ENCODE results near the gene MAGEF1. TPM values are rescaled to one million over a fixed set of nuclear protein-coding genes. Genes with fewer than 3 reads are reported as not detected.

MAGEF1 gene
- total and polyA plus RNA-seq, 2 donors (not counting 1 experiment from before 2014, with no cell fraction given): 9.5 to 26.2 TPM

- no peak for ATAC-seq (ENCODE audit: low read depth)
- H3K4me2 ChIP-seq (replicated peaks; ENCODE audit: low read depth, low read length, poor library complexity, severe bottlenecking): peak overlapping the region; percentile 57
Observed at GRCh38 chr3:184678317-184679055, 33.4 kb downstream of the MAGEF1 start.

More at GRCh38 chr3:184678317-184679055, 33.4 kb downstream of the MAGEF1 start:
- H2AFZ ChIP-seq (ENCODE audit: insufficient read depth, low read depth, low read length, poor library complexity, severe bottlenecking): peak overlapping the region; percentile 30
- DNase-seq: peak; percentile 21
- ChIA-PET CTCF (interaction anchor here (0.6 kb wide), 1 partner anchor 679 kb away, joined by 3 read pairs; no protein-coding TSS in a partner anchor), POLR2A (no interaction called here)
- Mint-ChIP-seq H3K27ac (peak overlapping the region; percentile 26), H3K4me3 (peak overlapping the region; percentile 23), H3K4me1 (peaks cover 34% of the 10 kb centered on the region), H3K27me3 (no peaks in the 10 kb centered on the region), H3K9me3 (ENCODE audit: insufficient read depth) (no peaks in the 10 kb centered on the region)
- H3K4me3 ChIP-seq (ENCODE audit: control extremely low read depth in 1 of 5, extremely low read depth in 1 of 5, insufficient read depth in 1 of 5, low read depth in 2 of 5, low read length in 4 of 5): no peak overlapping the region
- H3K36me3 ChIP-seq (replicated peaks in 1 of 2; ENCODE audit: control extremely low read depth in 1 of 2, control insufficient read depth in 1 of 2, extremely low read depth in 1 of 2, insufficient read depth in 2 of 2, low read length in 1 of 2): no peaks in the 10 kb centered on the region
- 73% methylated on average over 11 of the region's 16 CpGs for WGBS (ENCODE audit: insufficient coverage)
- no peaks in the 10 kb centered on the region for H3K27me3 ChIP-seq (replicated peaks in 1 of 4; ENCODE audit: control extremely low read depth in 1 of 4, control insufficient read depth in 3 of 4, insufficient read depth in 4 of 4, low read length in 3 of 4)
- TF ChIP-seq EZH2 (IDR thresholded peaks at IDR 0.05; ENCODE audit: borderline replicate concordance, insufficient read depth, low read depth, low read length, poor library complexity, severe bottlenecking): no peak
- TF ChIP-seq, protein P1, sequence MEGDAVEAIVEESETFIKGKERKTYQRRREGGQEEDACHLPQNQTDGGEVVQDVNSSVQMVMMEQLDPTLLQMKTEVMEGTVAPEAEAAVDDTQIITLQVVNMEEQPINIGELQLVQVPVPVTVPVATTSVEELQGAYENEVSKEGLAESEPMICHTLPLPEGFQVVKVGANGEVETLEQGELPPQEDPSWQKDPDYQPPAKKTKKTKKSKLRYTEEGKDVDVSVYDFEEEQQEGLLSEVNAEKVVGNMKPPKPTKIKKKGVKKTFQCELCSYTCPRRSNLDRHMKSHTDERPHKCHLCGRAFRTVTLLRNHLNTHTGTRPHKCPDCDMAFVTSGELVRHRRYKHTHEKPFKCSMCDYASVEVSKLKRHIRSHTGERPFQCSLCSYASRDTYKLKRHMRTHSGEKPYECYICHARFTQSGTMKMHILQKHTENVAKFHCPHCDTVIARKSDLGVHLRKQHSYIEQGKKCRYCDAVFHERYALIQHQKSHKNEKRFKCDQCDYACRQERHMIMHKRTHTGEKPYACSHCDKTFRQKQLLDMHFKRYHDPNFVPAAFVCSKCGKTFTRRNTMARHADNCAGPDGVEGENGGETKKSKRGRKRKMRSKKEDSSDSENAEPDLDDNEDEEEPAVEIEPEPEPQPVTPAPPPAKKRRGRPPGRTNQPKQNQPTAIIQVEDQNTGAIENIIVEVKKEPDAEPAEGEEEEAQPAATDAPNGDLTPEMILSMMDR (IDR thresholded peaks at IDR 0.05): no peak
- intact Hi-C loops (cut with micrococcal nuclease): loop anchor here (5.0 kb wide), 1 partner anchor 34 kb away; the partner anchor contains the start of gene MAGEF1
- no peaks in the 10 kb centered on the region for H3K9me3 ChIP-seq (ENCODE audit: control extremely low read depth in 1 of 3, control insufficient read depth in 2 of 3, insufficient read depth in 1 of 3, low read length in 2 of 3)
- H3K4me1 ChIP-seq (ENCODE audit: control insufficient read depth in 2 of 2, insufficient read depth in 2 of 2, low read length in 2 of 2): peaks cover 34 to 36% of the 10 kb centered on the region in 2 donors
- peak overlapping the region; percentile 1 for H3K9ac ChIP-seq (ENCODE audit: low read length)
- no peaks in the 10 kb centered on the region for H3K79me2 ChIP-seq (ENCODE audit: control insufficient read depth, insufficient read depth, low read length)
- H3K27ac ChIP-seq (ENCODE audit: low read length in 2 of 2): peak overlapping the region in 1 of 2 donors; percentile 19
- H4K20me1 ChIP-seq (ENCODE audit: control insufficient read depth, insufficient read depth, low read length, poor library complexity, severe bottlenecking): no peaks in the 10 kb centered on the region
